Upper lobe of left lung (tissue), 6 donors: ENCODE measurements around the gene SCFD2. TPM values are rescaled to one million over a fixed set of nuclear protein-coding genes. Genes with fewer than 3 reads are reported as not detected.

Source experiments
- ATAC-seq, 2 donors: fragments of 200-7000 bp; cut with Tn5 transposase; one replicate each; pipeline ENCODE4 v1.9.1; 2022; ENCODE audit warnings: mild to moderate bottlenecking in 2 of 2, moderate library complexity in 2 of 2; ENCODE audit not compliant: low FRiP score in 2 of 2
- DNase-seq, 2 donors: peaks; one replicate each; pipeline ENCODE4 v3.0.0-alpha.2; 2019 to 2020
- H3K27ac ChIP-seq, 4 donors: fragments of 200-600 bp; sonication (generic); one replicate each; pipeline ENCODE4 v1.5.1; 2016 to 2019
- H3K27me3 ChIP-seq, 4 donors: fragments of 200-600 bp; sonication (generic); one replicate each; pipeline ENCODE4 v1.5.1; 2017 to 2019
- H3K36me3 ChIP-seq, 4 donors: fragments of 200-600 bp; sonication (generic); one replicate each; pipeline ENCODE4 v1.5.1; 2016 to 2019
- H3K4me1 ChIP-seq, 4 donors: fragments of 200-600 bp; sonication (generic); one replicate each; pipeline ENCODE4 v1.5.1; 2018 to 2019
- H3K4me3 ChIP-seq, 4 donors: fragments of 200-600 bp; sonication (generic); one replicate each; pipeline ENCODE4 v1.5.1; 2017 to 2019; ENCODE audit warnings: mild to moderate bottlenecking in 2 of 4, moderate library complexity in 1 of 4
- H3K9me3 ChIP-seq, 4 donors: fragments of 200-600 bp; sonication (generic); one replicate each; pipeline ENCODE4 v1.5.1; 2018 to 2019
- CTCF ChIP-seq, 6 experiments: fragments of 450-650 bp in 4 of 6; fragments of 200-600 bp in 2 of 6; sonication (generic) in 2 of 6; IDR thresholded peaks; one replicate each; pipeline ENCODE4 v1.5.1; 2016 to 2019; ENCODE audit warnings: antibody characterized with exemption in 6 of 6
- EP300 ChIP-seq, 4 donors: sonication (generic); formaldehyde crosslinking; IDR thresholded peaks; one replicate each; pipeline ENCODE4 v1.5.1; 2017; ENCODE audit warnings: antibody characterized with exemption in 4 of 4, control low read depth in 2 of 4
- POLR2A ChIP-seq, 4 donors: fragments of 450-650 bp; IDR thresholded peaks; one replicate each; pipeline ENCODE4 v1.5.1; 2016 to 2017; ENCODE audit warnings: antibody characterized with exemption in 4 of 4, mild to moderate bottlenecking in 2 of 4
- POLR2AphosphoS5 ChIP-seq, 2 donors: sonication (generic); formaldehyde crosslinking; IDR thresholded peaks; one replicate each; pipeline ENCODE4 v1.5.1; 2017; ENCODE audit warnings: antibody characterized with exemption in 2 of 2
- WGBS, 2 donors: methylation state at CpG; one replicate each; pipeline ENCODE4 v1.1.5; 2017 to 2018; 5-methylcytosine and 5-hydroxymethylcytosine counted together
- total RNA-seq, 6 donors: library from RNA; depleted of rRNA in 4 of 6; stranded (reverse); fragments of >200 nt in 4 of 6; gene quantifications; one replicate each; pipeline versions ENCODE4 v1.1.0 to v1.2.1, GENCODE V29; 2016 to 2021
- donor health status: DM: no; HTN: no; CAD: no; lungs with moderate emphysema.
- donor health status: DM: no; HTN: yes; CAD: no; lungs with severe emphysema.

Gene SCFD2
- total RNA-seq, 6 donors from 2014 or later: 15.2 to 33.5 (median 20.0) TPM

GRCh38 chr4:53175640-53176039 lies 190.2 kb downstream of the SCFD2 start:
- H3K27me3 ChIP-seq: no peaks in the 10 kb centered on the region
- no peaks in the 10 kb centered on the region for H3K4me1 ChIP-seq
- H3K4me3 ChIP-seq: no peak overlapping the region
- peaks cover 0 to 8% (median 3%) of the 10 kb centered on the region in 4 donors for H3K9me3 ChIP-seq
- H3K36me3 ChIP-seq: no peaks in the 10 kb centered on the region
- no peak for TF ChIP-seq CTCF (IDR thresholded peaks at IDR 0.05)
- TF ChIP-seq POLR2A (IDR thresholded peaks at IDR 0.05): no peak
- no peak for TF ChIP-seq EP300 (IDR thresholded peaks at IDR 0.05)
- no peak for TF ChIP-seq POLR2AphosphoS5 (IDR thresholded peaks at IDR 0.05)
- no peak for ATAC-seq
- H3K27ac ChIP-seq: no peak overlapping the region
- no peak for DNase-seq

- Histone ChIP-seq H3K27ac (no peak overlapping the region), H3K36me3 (no peaks in the 10 kb centered on the region), H3K4me3 (no peak overlapping the region), H3K9me3 (peaks cover 0 to 8% (median 3%) of the 10 kb centered on the region in 4 donors), H3K27me3 (no peaks in the 10 kb centered on the region), H3K4me1 (no peaks in the 10 kb centered on the region)
- TF ChIP-seq EP300 (IDR thresholded peaks at IDR 0.05) (no peak), CTCF (IDR thresholded peaks at IDR 0.05) (no peak), POLR2AphosphoS5 (IDR thresholded peaks at IDR 0.05) (no peak), POLR2A (IDR thresholded peaks at IDR 0.05) (no peak)
- 89 to 93% methylated on average over 3 of the region's 3 CpGs for WGBS, 2 donors
- DNase-seq (no peak), ATAC-seq (no peak)
These were observed 191.0 kb downstream of the SCFD2 start for GRCh38 chr4:53174823-53175222.

DNA sequence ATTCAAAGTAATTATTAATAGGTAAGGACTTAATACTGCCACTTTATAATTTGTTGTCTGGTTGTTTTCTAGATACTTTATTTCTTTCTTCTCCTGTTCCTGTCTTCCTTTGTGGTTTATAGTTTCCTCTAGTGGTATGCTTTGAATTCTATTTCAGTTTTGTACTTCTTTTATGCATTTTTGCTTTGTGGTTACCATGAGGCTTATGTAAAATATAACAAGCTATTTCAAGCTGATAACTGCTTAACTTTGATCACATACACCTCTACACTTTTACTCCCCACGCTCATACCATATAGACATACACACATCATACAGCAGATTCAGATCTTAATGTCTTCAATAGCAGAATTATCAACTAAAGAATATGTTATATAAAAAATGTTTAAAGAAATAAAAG lies 192.3 kb downstream of the SCFD2 start:
- Histone ChIP-seq H3K9me3 (peaks cover 0 to 8% (median 3%) of the 10 kb centered on the region in 4 donors), H3K4me3 (no peak overlapping the region), H3K27me3 (no peaks in the 10 kb centered on the region), H3K36me3 (no peaks in the 10 kb centered on the region), H3K27ac (no peak overlapping the region), H3K4me1 (no peaks in the 10 kb centered on the region)
- TF ChIP-seq CTCF (IDR thresholded peaks at IDR 0.05): no peak
- no peak for TF ChIP-seq POLR2A (IDR thresholded peaks at IDR 0.05)
- no peak for TF ChIP-seq EP300 (IDR thresholded peaks at IDR 0.05)
- no peak for TF ChIP-seq POLR2AphosphoS5 (IDR thresholded peaks at IDR 0.05)
- ATAC-seq (no peak), DNase-seq (no peak)
- WGBS, 2 donors: 88 to 93% methylated on average over 1 of the region's 1 CpG

DNA sequence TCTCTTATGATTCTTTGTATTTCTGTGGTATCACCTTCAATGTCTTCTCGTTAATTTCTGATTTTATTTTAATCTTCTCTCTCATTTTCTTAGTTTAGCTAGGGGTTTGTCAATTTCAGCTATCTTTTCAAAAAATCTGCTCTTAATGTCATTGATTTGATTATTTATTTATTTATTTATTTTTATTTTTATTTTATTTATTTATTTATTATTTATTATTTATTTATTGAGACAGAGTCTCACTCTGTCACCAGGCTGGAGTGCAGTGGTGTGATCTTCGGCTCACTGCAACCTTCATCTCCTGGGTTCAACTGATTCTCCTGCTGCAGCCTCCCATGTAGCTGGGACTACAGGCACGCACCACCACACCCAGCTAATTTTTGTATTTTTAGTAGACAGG lies 194.1 kb downstream of the SCFD2 start:
- Histone ChIP-seq H3K27ac (no peak overlapping the region), H3K4me3 (no peak overlapping the region), H3K4me1 (no peaks in the 10 kb centered on the region), H3K27me3 (no peaks in the 10 kb centered on the region), H3K36me3 (no peaks in the 10 kb centered on the region), H3K9me3 (no peaks in the 10 kb centered on the region)
- ATAC-seq: no peak
- TF ChIP-seq POLR2A (IDR thresholded peaks at IDR 0.05) (no peak), POLR2AphosphoS5 (IDR thresholded peaks at IDR 0.05) (no peak), CTCF (IDR thresholded peaks at IDR 0.05) (no peak), EP300 (IDR thresholded peaks at IDR 0.05) (no peak)
- no peak for DNase-seq
- 98% methylated on average over 3 of the region's 3 CpGs for WGBS, 2 donors
